Lung (tissue), 16 donors: ENCODE data around the gene OR5I1. TPM values are rescaled to one million over a fixed set of nuclear protein-coding genes. Genes with fewer than 3 reads are reported as not detected.

Experiments
- ATAC-seq: fragments of 200-7000 bp; cut with Tn5 transposase; one replicate; pipeline ENCODE4 v1.9.1; 2020; ENCODE audit warnings: moderate number of reproducible peaks; ENCODE audit not compliant: insufficient read depth, low FRiP score
- DNase-seq, 3 donors: peaks; one replicate each; pipeline ENCODE4 v3.0.0-alpha.2; 2013 to 2017
- H3K27ac ChIP-seq, 2 donors: one replicate each; pipeline ENCODE4 v1.5.1; 2013; ENCODE audit warnings: mild to moderate bottlenecking in 2 of 2, moderate library complexity in 2 of 2, control low read depth in 1 of 2, inconsistent platforms in 1 of 2, low read depth in 1 of 2, low read length in 1 of 2
- H3K27me3 ChIP-seq, 3 donors: one replicate each; pipeline ENCODE4 v1.5.1; 2013; ENCODE audit warnings: low read length in 2 of 3; ENCODE audit not compliant: control insufficient read depth in 3 of 3, insufficient read depth in 3 of 3
- H3K36me3 ChIP-seq, 4 donors: one replicate each; pipeline ENCODE4 v1.5.1; 2013; ENCODE audit warnings: low read length in 4 of 4, mild to moderate bottlenecking in 1 of 4, moderate library complexity in 1 of 4; ENCODE audit not compliant: control insufficient read depth in 4 of 4, insufficient read depth in 4 of 4
- H3K4me1 ChIP-seq, 5 donors: one replicate each; pipeline ENCODE4 v1.5.1; 2013; ENCODE audit warnings: low read length in 5 of 5, mild to moderate bottlenecking in 2 of 5, moderate library complexity in 1 of 5; ENCODE audit not compliant: control insufficient read depth in 5 of 5, insufficient read depth in 5 of 5
- H3K4me3 ChIP-seq: one replicate; pipeline ENCODE4 v1.5.1; 2013; ENCODE audit warnings: mild to moderate bottlenecking, control low read depth, moderate library complexity
- H3K9ac ChIP-seq, 2 donors: one replicate each; pipeline ENCODE4 v1.5.1; 2013; ENCODE audit warnings: low read length in 2 of 2, control low read depth in 1 of 2; ENCODE audit not compliant: insufficient read depth in 1 of 2
- H3K9me3 ChIP-seq, 4 donors: one replicate each; pipeline ENCODE4 v1.5.1; 2013; ENCODE audit warnings: low read length in 3 of 4, mild to moderate bottlenecking in 1 of 4, moderate library complexity in 1 of 4; ENCODE audit not compliant: control insufficient read depth in 4 of 4, insufficient read depth in 3 of 4
- CTCF ChIP-seq: IDR thresholded peaks from 2 replicates; pipeline ENCODE4 v1.5.1; 2012; ENCODE audit warnings: mild to moderate bottlenecking; ENCODE audit errors: control extremely low read depth, extremely low read depth
- WGBS, 2 donors: extraction: QIAGEN DNeasy Blood & Tissue Kit; methylation state at CpG; one replicate each; pipeline ENCODE4 v1.1.7; 2013; 5-methylcytosine and 5-hydroxymethylcytosine counted together
- long read RNA-seq, 5 donors: transcript quantifications; one replicate each; lab custom pipeline, GENCODE V29; 2026
- polyA plus RNA-seq, 2 donors: library from polyadenylated mRNA; stranded (reverse); fragments of 200-250 nt; gene quantifications; one replicate each; pipeline ENCODE4 v1.2.1, GENCODE V29; 2013
- total RNA-seq, 2 donors: library from RNA; depleted of rRNA in 1 of 2; stranded (reverse); fragments of >200 nt in 1 of 2; gene quantifications; one replicate each; pipeline ENCODE4 v1.2.1, GENCODE V29; 2014 to 2021
- donor health status: control.
- donor health status: control.
- donor health status: Bipolar disorder and iron deficiency.
- donor health status: healthy.
- donor health status: DM: yes; HTN: yes; CAD: no.

The OR5I1 gene
- total RNA-seq, result not detected
- not detected for polyA plus RNA-seq
- long read RNA-seq, donor 1, result 0 reads
- long read RNA-seq, donor 2, result 0 reads
- long read RNA-seq, donor 3, result 0 reads
- long read RNA-seq, donor 4, result 0 reads
- long read RNA-seq, donor 5, result 0 reads

- no peaks in the 10 kb centered on the region for H3K36me3 ChIP-seq
- DNase-seq, result no peak
- H3K9me3 ChIP-seq, result peaks cover 0 to 9% (median 1%) of the 10 kb centered on the region in 4 donors
- TF ChIP-seq CTCF, result no peak
- H3K4me1 ChIP-seq, result no peaks in the 10 kb centered on the region
- WGBS, 2 donors, result 62 to 88% methylated on average over 2 of the region's 2 CpGs
- H3K9ac ChIP-seq, result no peak within 1 kb of the TSS
- H3K4me3 ChIP-seq, result no peak within 1 kb of the TSS
- no peak for ATAC-seq
- no peak within 1 kb of the TSS for H3K27ac ChIP-seq
- no peaks in the 10 kb centered on the region for H3K27me3 ChIP-seq
Measured at GRCh38 chr11:55936300-55936699, at the start of gene OR5I1. TSS of gene OR5I1 (minus strand) at chr11:55936400. CDS start at chr11:55936400, 0 bp downstream.

GRCh38 chr11:55970935-55971334, 34.7 kb upstream of the OR5I1 start:
- no peak overlapping the region for H3K4me3 ChIP-seq
- no peak overlapping the region for H3K27ac ChIP-seq
- 88 to 95% methylated on average over 3 of the region's 3 CpGs for WGBS, 2 donors
- no peaks in the 10 kb centered on the region for H3K4me1 ChIP-seq
- DNase-seq (no peak), ATAC-seq (no peak)
- no peak overlapping the region for H3K9ac ChIP-seq
- H3K9me3 ChIP-seq, result no peaks in the 10 kb centered on the region
- TF ChIP-seq CTCF, result no peak
- H3K27me3 ChIP-seq, result no peaks in the 10 kb centered on the region
- H3K36me3 ChIP-seq, result no peaks in the 10 kb centered on the region

- WGBS, 2 donors, result 82 to 92% methylated on average over 2 of the region's 2 CpGs
- no peak within 1 kb of the TSS for H3K9ac ChIP-seq
- no peak within 1 kb of the TSS for H3K27ac ChIP-seq
- H3K4me3 ChIP-seq, result no peak within 1 kb of the TSS
- no peaks in the 10 kb centered on the region for H3K36me3 ChIP-seq
- H3K9me3 ChIP-seq, result no peaks in the 10 kb centered on the region
- DNase-seq (no peak), ATAC-seq (no peak)
- no peaks in the 10 kb centered on the region for H3K27me3 ChIP-seq
- no peak for TF ChIP-seq CTCF
- no peaks in the 10 kb centered on the region for H3K4me1 ChIP-seq
Measured at GRCh38 chr11:55969845-55970244, 33.6 kb upstream of the OR5I1 start, which contains the start of gene OR10AG1. TSS of gene OR10AG1 (minus strand) at chr11:55969945. CDS start at chr11:55969907, 38 bp downstream.

GRCh38 chr11:55967914-55968313, 31.7 kb upstream of the OR5I1 start:
- Histone ChIP-seq H3K36me3 (no peaks in the 10 kb centered on the region), H3K4me3 (no peak overlapping the region), H3K27ac (no peak overlapping the region), H3K27me3 (no peaks in the 10 kb centered on the region), H3K9me3 (no peaks in the 10 kb centered on the region), H3K9ac (no peak overlapping the region), H3K4me1 (no peaks in the 10 kb centered on the region)
- DNase-seq, result no peak
- WGBS, 2 donors, result 80 to 86% methylated on average over 5 of the region's 5 CpGs
- no peak for TF ChIP-seq CTCF
- ATAC-seq, result no peak
